WTC11 (cell line): ENCODE measurements around the gene TMEM147. TPM values are rescaled to one million over a fixed set of nuclear protein-coding genes. Genes with fewer than 3 reads are reported as not detected.

Experiments
- ATAC-seq: fragments of 200-7000 bp; cut with Tn5 transposase; 2 replicates; pipeline ENCODE4 v1.10.0; 2021; ENCODE audit warnings: mild to moderate bottlenecking, moderate library complexity
- CTCF ChIA-PET: fragments of 300-600 bp; sonication (Branson Sonifier 250); formaldehyde crosslinking; loops from one replicate; lab custom pipeline; 2021; ENCODE audit warnings: antibody characterized with exemption; lab: Charles Lee
- POLR2A ChIA-PET: fragments of 350-600 bp; sonication (Branson Sonifier 250); formaldehyde crosslinking; loops from one replicate; lab custom pipeline; 2021; ENCODE audit warnings: antibody characterized with exemption; lab: Charles Lee
- DNase-seq: peaks from one replicate; pipeline ENCODE4 v3.0.0; 2021; ENCODE audit warnings: low spot score
- H3K27ac Mint-ChIP-seq: 2 replicates; pipeline ENCODE4 v1.8.0; 2021; ENCODE audit warnings: mixed read lengths
- H3K27me3 Mint-ChIP-seq: 2 replicates; pipeline ENCODE4 v1.8.0; 2021; ENCODE audit warnings: low read depth, mild to moderate bottlenecking, moderate library complexity, mixed read lengths
- H3K36me3 Mint-ChIP-seq: 2 replicates; pipeline ENCODE4 v1.8.0; 2021; ENCODE audit warnings: mixed read lengths
- H3K4me1 Mint-ChIP-seq: 2 replicates; pipeline ENCODE4 v1.8.0; 2022; ENCODE audit warnings: mixed read lengths
- H3K4me3 Mint-ChIP-seq: 2 replicates; pipeline ENCODE4 v1.8.0; 2021; ENCODE audit warnings: mild to moderate bottlenecking, moderate library complexity, mixed read lengths
- H3K9me3 Mint-ChIP-seq: 2 replicates; pipeline ENCODE4 v1.8.0; 2021; ENCODE audit warnings: mixed read lengths
- E2F1 ChIP-seq: sonication (generic); formaldehyde crosslinking; IDR thresholded peaks from 2 replicates; pipeline ENCODE4 v1.8.0; 2022; ENCODE audit warnings: mild to moderate bottlenecking, missing genetic modification reagents
- ESRRA ChIP-seq: sonication (generic); formaldehyde crosslinking; IDR thresholded peaks from 2 replicates; pipeline ENCODE4 v1.8.1; 2022; ENCODE audit warnings: mild to moderate bottlenecking, missing genetic modification reagents, borderline replicate concordance
- FOXJ3 ChIP-seq: sonication (generic); formaldehyde crosslinking; IDR thresholded peaks from 2 replicates; pipeline ENCODE4 v1.9.0; 2021; ENCODE audit warnings: missing genetic modification reagents, mild to moderate bottlenecking, borderline replicate concordance
- FOXP4 ChIP-seq: sonication (generic); formaldehyde crosslinking; IDR thresholded peaks from 2 replicates; pipeline ENCODE4 v1.8.0; 2022; ENCODE audit warnings: mild to moderate bottlenecking, missing genetic modification reagents
- IRF2 ChIP-seq: sonication (generic); formaldehyde crosslinking; IDR thresholded peaks from 2 replicates; pipeline ENCODE4 v1.8.0; 2022; ENCODE audit warnings: low read depth, missing genetic modification reagents, borderline replicate concordance
- NFE2L1 ChIP-seq: sonication (generic); formaldehyde crosslinking; IDR thresholded peaks from 2 replicates; pipeline ENCODE4 v1.8.1; 2023; ENCODE audit warnings: missing genetic modification reagents
- OVOL2 ChIP-seq: fragments of 250-450 bp; sonication (Bioruptor Pico); IDR thresholded peaks from 2 replicates; pipeline ENCODE4 v1.9.0; 2021; ENCODE audit warnings: mild to moderate bottlenecking, borderline replicate concordance
- RELA ChIP-seq: sonication (generic); formaldehyde crosslinking; IDR thresholded peaks from 2 replicates; pipeline ENCODE4 v1.8.1; 2022; ENCODE audit warnings: missing genetic modification reagents, mild to moderate bottlenecking, borderline replicate concordance
- SOX15 ChIP-seq: fragments of 250-450 bp; sonication (Bioruptor Pico); IDR thresholded peaks from 2 replicates; pipeline ENCODE4 v1.9.0; 2021; ENCODE audit warnings: mild to moderate bottlenecking
- SP1 ChIP-seq: sonication (generic); formaldehyde crosslinking; conservative IDR thresholded peaks from 2 replicates; pipeline ENCODE4 v1.8.1; 2022; ENCODE audit warnings: missing genetic modification reagents
- TCF7 ChIP-seq: sonication (generic); formaldehyde crosslinking; IDR thresholded peaks from 2 replicates; pipeline ENCODE4 v1.8.0; 2022; ENCODE audit warnings: mild to moderate bottlenecking, low read depth, missing genetic modification reagents, moderate library complexity
- USF1 ChIP-seq: sonication (generic); formaldehyde crosslinking; IDR thresholded peaks from 2 replicates; pipeline ENCODE4 v1.8.0; 2022; ENCODE audit warnings: mild to moderate bottlenecking, missing genetic modification reagents
- ZBTB21 ChIP-seq: sonication (generic); formaldehyde crosslinking; IDR thresholded peaks from 2 replicates; pipeline ENCODE4 v1.8.1; 2023; ENCODE audit warnings: mild to moderate bottlenecking, missing genetic modification reagents, borderline replicate concordance
- ZBTB43 ChIP-seq: sonication (generic); formaldehyde crosslinking; IDR thresholded peaks from 2 replicates; pipeline ENCODE4 v1.8.1; 2023; ENCODE audit warnings: mild to moderate bottlenecking, missing genetic modification reagents
- ZNF263 ChIP-seq: sonication (generic); formaldehyde crosslinking; IDR thresholded peaks from 2 replicates; pipeline ENCODE4 v1.8.1; 2022; ENCODE audit warnings: low read depth, mild to moderate bottlenecking, moderate library complexity, missing genetic modification reagents
- ZNF423 ChIP-seq: fragments of 250-450 bp; sonication (Bioruptor Pico); IDR thresholded peaks from 2 replicates; pipeline ENCODE4 v2.1.2; 2022; ENCODE audit warnings: mild to moderate bottlenecking, moderate library complexity
- total RNA-seq: library from RNA; stranded (reverse); gene quantifications from 3 replicates; pipeline ENCODE4 v1.2.3, GENCODE V29; 2021

TMEM147 gene
- total RNA-seq, 1 experiment from 2014 or later = 135 TPM

GRCh38 chr19:35512831-35513627 lies 32.4 kb upstream of the TMEM147 start:
- Mint-ChIP-seq H3K27me3 (peaks cover 20% of the 10 kb centered on the region), H3K4me1 (peaks cover 22% of the 10 kb centered on the region), H3K4me3 (no peak overlapping the region), H3K36me3 (peaks cover 6% of the 10 kb centered on the region), H3K9me3 (no peaks in the 10 kb centered on the region), H3K27ac (no peak overlapping the region)
- ChIA-PET POLR2A (interaction anchor here (0.5 to 1.6 kb wide), 4 partner anchors 17 to 98 kb away, joined by 3 to 5 read pairs (median 4); no protein-coding TSS in a partner anchor), CTCF (interaction anchor here (0.6 to 2.3 kb wide), 7 partner anchors 17 to 325 kb away, joined by 3 to 19 read pairs (median 5); no protein-coding TSS in a partner anchor)
- TF ChIP-seq ZNF263 (CRISPR knock-in tag) (0 out of 2 replicates have a peak, but pooled peaks have one; percentile 46), ESRRA (CRISPR knock-in tag) (no peak)
- ATAC-seq (no peak), DNase-seq (no peak)

- DNase-seq (peak; percentile 37), ATAC-seq (peak; percentile 7)
- no peak within 1 kb of the TSS for H3K27ac Mint-ChIP-seq
- H3K27me3 Mint-ChIP-seq = peaks cover 20% of the 10 kb centered on the region
- no peaks in the 10 kb centered on the region for H3K9me3 Mint-ChIP-seq
- no peaks in the 10 kb centered on the region for H3K36me3 Mint-ChIP-seq
- H3K4me1 Mint-ChIP-seq = peaks cover 15% of the 10 kb centered on the region
- TF ChIP-seq SOX15 (CRISPR knock-in tag) (no peak), IRF2 (no peak), SP1 (CRISPR knock-in tag) (no peak), FOXP4 (CRISPR knock-in tag) (no peak), TCF7 (CRISPR knock-in tag) (no peak), NFE2L1 (no peak), RELA (CRISPR knock-in tag) (no peak), ZNF423 (no peak), USF1 (CRISPR knock-in tag) (no peak), E2F1 (CRISPR knock-in tag) (no peak), ESRRA (CRISPR knock-in tag) (no peak), ZBTB43 (CRISPR knock-in tag) (no peak), FOXJ3 (CRISPR knock-in tag) (no peak), ZBTB21 (CRISPR knock-in tag) (no peak), OVOL2 (CRISPR knock-in tag) (no peak)
- TF ChIP-seq, all 79 proteins: peak for 0
- ChIA-PET POLR2A (interaction anchor here (0.5 to 1.6 kb wide), 4 partner anchors 16 to 98 kb away, joined by 3 to 5 read pairs (median 4); no protein-coding TSS in a partner anchor), CTCF (interaction anchor here (0.6 to 2.3 kb wide), 7 partner anchors 16 to 326 kb away, joined by 3 to 19 read pairs (median 5); no protein-coding TSS in a partner anchor)
- peak within 1 kb of the TSS; percentile 55 for H3K4me3 Mint-ChIP-seq
Observed at GRCh38 chr19:35513628-35514281, 31.7 kb upstream of the TMEM147 start, which contains the start of gene DMKN. DMKN (minus strand) TSS chr19:35513649; CDS start chr19:35513475, 174 bp downstream.
